Measurements from ENCODE around the gene CKS1B. TPM values are rescaled to one million over a fixed set of nuclear protein-coding genes. Genes with fewer than 3 reads are reported as not detected.

Gene CKS1B
- total RNA-seq, 1 donor from 2014 or later = 23.2 TPM

DNA sequence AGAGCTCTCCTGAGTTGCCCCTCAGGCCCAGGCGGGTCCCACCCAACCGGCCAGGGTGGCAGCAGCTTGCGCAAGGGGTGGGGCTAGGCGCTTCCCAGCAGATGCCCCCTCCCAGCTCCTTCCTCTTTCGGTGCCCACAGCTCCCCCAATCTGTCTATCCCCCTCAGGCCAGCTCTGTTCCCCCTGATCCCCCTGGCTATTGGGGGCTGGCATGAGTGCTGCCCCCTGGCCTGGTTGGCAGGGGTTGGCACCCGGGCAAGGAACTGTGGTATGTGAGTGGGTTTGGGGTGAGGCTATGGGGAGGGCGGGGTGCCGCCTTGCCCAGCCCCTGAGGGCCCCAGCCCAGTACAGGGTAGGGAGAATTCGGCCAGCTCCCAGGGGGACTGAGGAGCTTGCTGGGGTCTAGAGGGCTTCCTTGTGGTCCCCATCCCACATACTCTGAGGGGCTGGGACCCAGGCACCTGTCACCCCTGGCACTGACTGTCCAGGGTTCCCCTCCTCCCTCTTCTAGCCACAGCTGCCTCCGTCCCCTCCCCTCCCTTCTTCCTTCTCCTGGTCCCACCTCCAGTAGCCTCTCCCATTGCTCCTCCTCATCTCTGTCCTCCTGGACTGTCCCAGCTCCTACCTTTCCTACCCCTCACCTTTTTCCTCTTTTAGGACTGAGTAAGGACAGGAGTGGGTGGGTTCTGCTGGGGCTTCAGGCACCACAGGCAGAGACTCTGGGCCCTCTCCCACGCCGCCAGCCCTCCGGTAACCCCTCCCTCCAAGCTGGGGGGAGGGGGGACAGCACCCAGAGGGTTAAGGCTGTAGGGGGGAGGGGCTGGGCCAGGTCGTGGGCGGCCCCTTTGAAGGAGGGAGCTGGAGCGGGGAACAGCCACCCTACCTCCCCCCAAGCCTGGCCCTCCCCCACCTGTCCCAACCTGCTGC lies 33.8 kb downstream of the CKS1B start:
- no peak for DNase-seq (ENCODE audit: low spot score)
- Mint-ChIP-seq H3K27me3 (ENCODE audit: low read depth) (no peaks in the 10 kb centered on the region), H3K36me3 (ENCODE audit: low read depth) (no peaks in the 10 kb centered on the region), H3K9me3 (ENCODE audit: low read depth) (no peaks in the 10 kb centered on the region), H3K4me1 (ENCODE audit: low read depth) (peaks cover 23% of the 10 kb centered on the region), H3K27ac (ENCODE audit: unreplicated experiment) (no peak overlapping the region), H3K4me3 (ENCODE audit: unreplicated experiment) (no peak overlapping the region)
- TF ChIP-seq, protein P1, sequence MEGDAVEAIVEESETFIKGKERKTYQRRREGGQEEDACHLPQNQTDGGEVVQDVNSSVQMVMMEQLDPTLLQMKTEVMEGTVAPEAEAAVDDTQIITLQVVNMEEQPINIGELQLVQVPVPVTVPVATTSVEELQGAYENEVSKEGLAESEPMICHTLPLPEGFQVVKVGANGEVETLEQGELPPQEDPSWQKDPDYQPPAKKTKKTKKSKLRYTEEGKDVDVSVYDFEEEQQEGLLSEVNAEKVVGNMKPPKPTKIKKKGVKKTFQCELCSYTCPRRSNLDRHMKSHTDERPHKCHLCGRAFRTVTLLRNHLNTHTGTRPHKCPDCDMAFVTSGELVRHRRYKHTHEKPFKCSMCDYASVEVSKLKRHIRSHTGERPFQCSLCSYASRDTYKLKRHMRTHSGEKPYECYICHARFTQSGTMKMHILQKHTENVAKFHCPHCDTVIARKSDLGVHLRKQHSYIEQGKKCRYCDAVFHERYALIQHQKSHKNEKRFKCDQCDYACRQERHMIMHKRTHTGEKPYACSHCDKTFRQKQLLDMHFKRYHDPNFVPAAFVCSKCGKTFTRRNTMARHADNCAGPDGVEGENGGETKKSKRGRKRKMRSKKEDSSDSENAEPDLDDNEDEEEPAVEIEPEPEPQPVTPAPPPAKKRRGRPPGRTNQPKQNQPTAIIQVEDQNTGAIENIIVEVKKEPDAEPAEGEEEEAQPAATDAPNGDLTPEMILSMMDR (IDR thresholded peaks at IDR 0.05) = no peak

DNA sequence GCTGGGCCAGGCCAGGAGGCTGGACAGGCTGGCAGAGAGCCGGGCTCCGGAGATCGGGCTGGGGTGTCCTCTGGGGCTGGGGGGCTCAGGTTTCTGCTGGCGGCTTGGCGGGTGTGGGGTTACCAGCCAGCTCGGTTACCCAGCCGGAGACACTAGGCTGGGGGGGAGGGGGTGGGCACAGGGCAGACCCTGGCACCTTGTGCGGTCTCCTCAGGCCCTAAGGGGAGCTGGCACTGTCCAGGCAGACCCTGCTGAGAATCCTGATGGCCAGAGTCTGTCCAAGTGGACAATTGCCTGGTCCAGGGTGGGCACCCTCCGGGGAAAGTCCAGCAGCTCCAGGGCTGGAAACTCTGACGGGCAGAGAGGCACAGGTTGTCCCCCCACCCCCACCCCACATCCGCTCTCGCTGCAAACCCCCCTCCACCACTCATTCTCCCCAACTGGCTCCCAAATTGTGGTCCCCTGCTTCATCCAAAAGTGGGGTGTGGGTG lies 34.8 kb downstream of the CKS1B start:
- H3K4me3 Mint-ChIP-seq (ENCODE audit: unreplicated experiment) = no peak overlapping the region
- H3K9me3 Mint-ChIP-seq (ENCODE audit: low read depth) = no peaks in the 10 kb centered on the region
- no peaks in the 10 kb centered on the region for H3K27me3 Mint-ChIP-seq (ENCODE audit: low read depth)
- no peaks in the 10 kb centered on the region for H3K36me3 Mint-ChIP-seq (ENCODE audit: low read depth)
- peaks cover 19% of the 10 kb centered on the region for H3K4me1 Mint-ChIP-seq (ENCODE audit: low read depth)
- no peak overlapping the region for H3K27ac Mint-ChIP-seq (ENCODE audit: unreplicated experiment)
- no peak for DNase-seq (ENCODE audit: low spot score)
- TF ChIP-seq, protein P1 (IDR thresholded peaks at IDR 0.05) = no peak

DNA sequence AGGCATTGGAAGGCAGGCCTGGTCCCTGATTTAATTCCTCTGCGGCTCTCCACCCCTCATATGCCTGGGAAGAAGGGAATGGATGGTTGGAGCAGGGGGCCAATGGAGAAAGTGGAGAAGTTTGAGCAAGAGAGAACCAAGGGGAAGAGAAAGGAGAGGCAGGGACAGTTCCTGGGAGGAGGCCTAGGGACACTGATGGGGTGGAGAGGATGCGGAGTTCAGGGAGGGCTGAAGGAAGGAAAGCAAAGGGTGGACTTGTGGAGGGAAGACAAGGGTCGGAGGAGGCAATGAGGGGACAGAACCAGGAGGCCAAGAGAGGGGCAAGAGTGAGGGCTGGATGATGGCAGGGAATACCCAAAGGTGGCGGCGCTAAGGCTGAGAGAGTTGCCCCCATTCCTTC lies 35.3 kb downstream of the CKS1B start:
- TF ChIP-seq, protein P1 (IDR thresholded peaks at IDR 0.05) = no peak
- Mint-ChIP-seq H3K4me1 (ENCODE audit: low read depth) (peaks cover 15% of the 10 kb centered on the region), H3K36me3 (ENCODE audit: low read depth) (no peaks in the 10 kb centered on the region), H3K4me3 (ENCODE audit: unreplicated experiment) (no peak overlapping the region), H3K27ac (ENCODE audit: unreplicated experiment) (no peak overlapping the region), H3K9me3 (ENCODE audit: low read depth) (no peaks in the 10 kb centered on the region), H3K27me3 (ENCODE audit: low read depth) (no peaks in the 10 kb centered on the region)
- DNase-seq (ENCODE audit: low spot score) = no peak

DNA sequence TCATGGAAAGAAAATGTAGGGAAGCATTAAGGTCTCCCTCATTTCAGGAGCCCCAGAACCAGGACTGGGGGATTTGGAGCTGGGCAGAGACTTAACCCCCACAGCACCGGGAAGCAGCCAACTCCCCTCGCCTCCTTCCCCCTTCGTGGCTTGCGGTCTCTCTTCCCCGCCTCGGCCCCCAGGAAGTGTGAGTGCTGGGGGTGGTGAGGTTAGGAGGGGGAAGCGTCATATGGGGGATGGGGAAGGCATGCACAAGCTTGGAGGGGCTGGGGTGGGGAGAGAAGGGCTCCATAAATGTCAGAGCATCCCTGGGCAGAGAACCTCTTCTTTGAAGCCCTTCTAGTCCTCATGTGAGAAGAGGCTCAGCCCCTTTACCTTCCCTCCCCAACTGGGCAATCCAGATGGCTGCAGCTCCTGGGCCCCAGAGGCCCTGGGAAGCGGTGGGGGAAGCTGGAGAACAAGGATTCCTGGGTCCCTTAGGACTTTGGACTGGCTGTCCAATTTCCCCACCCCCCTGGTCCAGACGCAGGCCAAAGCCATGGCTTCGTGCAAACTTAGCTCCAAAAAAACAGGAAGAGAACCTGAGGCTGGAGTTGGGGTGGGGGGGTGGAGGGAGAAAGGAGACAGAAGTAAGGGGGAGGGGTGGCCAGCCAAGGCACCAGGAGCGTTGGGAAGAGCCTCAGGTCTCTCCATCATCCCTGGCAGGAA lies 35.9 kb downstream of the CKS1B start:
- Mint-ChIP-seq H3K4me3 (ENCODE audit: unreplicated experiment) (no peak overlapping the region), H3K27ac (ENCODE audit: unreplicated experiment) (no peak overlapping the region), H3K4me1 (ENCODE audit: low read depth) (peaks cover 11% of the 10 kb centered on the region), H3K27me3 (ENCODE audit: low read depth) (no peaks in the 10 kb centered on the region), H3K36me3 (ENCODE audit: low read depth) (no peaks in the 10 kb centered on the region), H3K9me3 (ENCODE audit: low read depth) (no peaks in the 10 kb centered on the region)
- DNase-seq (ENCODE audit: low spot score) = no peak
- TF ChIP-seq, protein P1 (IDR thresholded peaks at IDR 0.05) = no peak

DNA sequence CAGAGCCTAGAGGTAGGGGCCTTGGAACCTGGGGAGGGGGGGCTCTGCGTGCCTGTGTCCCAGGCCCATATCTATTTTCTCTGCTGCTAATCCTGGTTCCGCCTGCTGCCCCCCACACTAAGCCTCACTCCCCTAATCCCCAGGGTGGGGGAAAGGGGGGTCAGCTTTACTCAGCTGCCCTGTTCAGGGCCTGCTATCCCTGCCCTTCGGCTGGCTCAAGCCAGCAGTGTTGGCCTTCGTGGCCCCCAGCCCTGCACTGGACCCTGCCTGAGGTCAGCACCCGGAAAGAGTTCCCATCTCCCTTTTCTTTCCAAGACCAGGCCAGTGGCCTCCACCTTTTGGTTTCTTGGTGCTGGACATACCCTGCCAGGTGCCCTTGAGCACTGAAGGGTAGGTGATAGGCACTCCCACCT lies 36.5 kb downstream of the CKS1B start:
- Mint-ChIP-seq H3K4me3 (ENCODE audit: unreplicated experiment) (no peak overlapping the region), H3K36me3 (ENCODE audit: low read depth) (peaks cover 3% of the 10 kb centered on the region), H3K27ac (ENCODE audit: unreplicated experiment) (no peak overlapping the region), H3K4me1 (ENCODE audit: low read depth) (peaks cover 8% of the 10 kb centered on the region), H3K9me3 (ENCODE audit: low read depth) (no peaks in the 10 kb centered on the region), H3K27me3 (ENCODE audit: low read depth) (no peaks in the 10 kb centered on the region)
- TF ChIP-seq, protein P1 (IDR thresholded peaks at IDR 0.05) = no peak
- DNase-seq (ENCODE audit: low spot score) = no peak

Data from chondrocyte (in vitro differentiated cells).